ENCODE data around the gene THPO. TPM values are rescaled to one million over a fixed set of nuclear protein-coding genes. Genes with fewer than 3 reads are reported as not detected.

Gene THPO
- total and polyA plus RNA-seq, 2 donors (not counting 1 experiment from before 2014, with no cell fraction given): not detected

- Histone ChIP-seq H3K79me2 (ENCODE audit: control insufficient read depth, insufficient read depth, low read length) (no peaks in the 10 kb centered on the region), H3K27me3 (replicated peaks in 1 of 4; ENCODE audit: control extremely low read depth in 1 of 4, control insufficient read depth in 3 of 4, insufficient read depth in 4 of 4, low read length in 3 of 4) (no peaks in the 10 kb centered on the region), H3K36me3 (replicated peaks in 1 of 2; ENCODE audit: control extremely low read depth in 1 of 2, control insufficient read depth in 1 of 2, extremely low read depth in 1 of 2, insufficient read depth in 2 of 2, low read length in 1 of 2) (peaks cover 0 to 4% of the 10 kb centered on the region in 2 experiments), H3K9me3 (ENCODE audit: control extremely low read depth in 1 of 3, control insufficient read depth in 2 of 3, insufficient read depth in 1 of 3, low read length in 2 of 3) (no peaks in the 10 kb centered on the region), H3K4me3 (ENCODE audit: control extremely low read depth in 1 of 5, extremely low read depth in 1 of 5, insufficient read depth in 1 of 5, low read depth in 2 of 5, low read length in 4 of 5) (no peak overlapping the region), H2AFZ (ENCODE audit: insufficient read depth, low read depth, low read length, poor library complexity, severe bottlenecking) (no peak overlapping the region), H4K20me1 (ENCODE audit: control insufficient read depth, insufficient read depth, low read length, poor library complexity, severe bottlenecking) (no peaks in the 10 kb centered on the region), H3K4me2 (replicated peaks; ENCODE audit: low read depth, low read length, poor library complexity, severe bottlenecking) (no peak overlapping the region), H3K9ac (ENCODE audit: low read length) (no peak overlapping the region), H3K4me1 (ENCODE audit: control insufficient read depth in 2 of 2, insufficient read depth in 2 of 2, low read length in 2 of 2) (no peaks in the 10 kb centered on the region), H3K27ac (ENCODE audit: low read length in 2 of 2) (no peak overlapping the region)
- ChIA-PET CTCF (interaction anchor here (0.6 to 1.4 kb wide), 3 partner anchors 28 to 166 kb away, joined by 3 read pairs; no protein-coding TSS in a partner anchor), POLR2A (no interaction called here)
- no peak for ATAC-seq (ENCODE audit: low read depth)
- H3K9me3 Mint-ChIP-seq (ENCODE audit: insufficient read depth): no peaks in the 10 kb centered on the region
- H3K4me3 Mint-ChIP-seq: no peak overlapping the region
- H3K4me1 Mint-ChIP-seq: no peaks in the 10 kb centered on the region
- intact Hi-C loops (cut with micrococcal nuclease): no loop called here
- no peak overlapping the region for H3K27ac Mint-ChIP-seq
- no peaks in the 10 kb centered on the region for H3K27me3 Mint-ChIP-seq
- TF ChIP-seq, protein P1, sequence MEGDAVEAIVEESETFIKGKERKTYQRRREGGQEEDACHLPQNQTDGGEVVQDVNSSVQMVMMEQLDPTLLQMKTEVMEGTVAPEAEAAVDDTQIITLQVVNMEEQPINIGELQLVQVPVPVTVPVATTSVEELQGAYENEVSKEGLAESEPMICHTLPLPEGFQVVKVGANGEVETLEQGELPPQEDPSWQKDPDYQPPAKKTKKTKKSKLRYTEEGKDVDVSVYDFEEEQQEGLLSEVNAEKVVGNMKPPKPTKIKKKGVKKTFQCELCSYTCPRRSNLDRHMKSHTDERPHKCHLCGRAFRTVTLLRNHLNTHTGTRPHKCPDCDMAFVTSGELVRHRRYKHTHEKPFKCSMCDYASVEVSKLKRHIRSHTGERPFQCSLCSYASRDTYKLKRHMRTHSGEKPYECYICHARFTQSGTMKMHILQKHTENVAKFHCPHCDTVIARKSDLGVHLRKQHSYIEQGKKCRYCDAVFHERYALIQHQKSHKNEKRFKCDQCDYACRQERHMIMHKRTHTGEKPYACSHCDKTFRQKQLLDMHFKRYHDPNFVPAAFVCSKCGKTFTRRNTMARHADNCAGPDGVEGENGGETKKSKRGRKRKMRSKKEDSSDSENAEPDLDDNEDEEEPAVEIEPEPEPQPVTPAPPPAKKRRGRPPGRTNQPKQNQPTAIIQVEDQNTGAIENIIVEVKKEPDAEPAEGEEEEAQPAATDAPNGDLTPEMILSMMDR (IDR thresholded peaks at IDR 0.05): no peak
- no peak for TF ChIP-seq EZH2 (IDR thresholded peaks at IDR 0.05; ENCODE audit: borderline replicate concordance, insufficient read depth, low read depth, low read length, poor library complexity, severe bottlenecking)
- WGBS (ENCODE audit: insufficient coverage): 91% methylated on average over 10 of the region's 12 CpGs
- DNase-seq: no peak
These were observed 30.5 kb downstream of the THPO start for GRCh38 chr3:184347321-184348056.

GRCh38 chr3:184346480-184347190 lies 31.4 kb downstream of the THPO start:
- no peak overlapping the region for H3K9ac ChIP-seq (ENCODE audit: low read length)
- H3K27me3 Mint-ChIP-seq: no peaks in the 10 kb centered on the region
- no peaks in the 10 kb centered on the region for H3K79me2 ChIP-seq (ENCODE audit: control insufficient read depth, insufficient read depth, low read length)
- no peak overlapping the region for H3K4me2 ChIP-seq (replicated peaks; ENCODE audit: low read depth, low read length, poor library complexity, severe bottlenecking)
- H3K36me3 ChIP-seq (replicated peaks in 1 of 2; ENCODE audit: control extremely low read depth in 1 of 2, control insufficient read depth in 1 of 2, extremely low read depth in 1 of 2, insufficient read depth in 2 of 2, low read length in 1 of 2): peaks cover 0 to 4% of the 10 kb centered on the region in 2 experiments
- no peaks in the 10 kb centered on the region for H3K9me3 ChIP-seq (ENCODE audit: control extremely low read depth in 1 of 3, control insufficient read depth in 2 of 3, insufficient read depth in 1 of 3, low read length in 2 of 3)
- no peaks in the 10 kb centered on the region for H3K27me3 ChIP-seq (replicated peaks in 1 of 4; ENCODE audit: control extremely low read depth in 1 of 4, control insufficient read depth in 3 of 4, insufficient read depth in 4 of 4, low read length in 3 of 4)
- no peaks in the 10 kb centered on the region for H3K4me1 Mint-ChIP-seq
- no peaks in the 10 kb centered on the region for H3K4me1 ChIP-seq (ENCODE audit: control insufficient read depth in 2 of 2, insufficient read depth in 2 of 2, low read length in 2 of 2)
- ChIA-PET CTCF (no interaction called here), POLR2A (no interaction called here)
- no peak overlapping the region for H3K27ac Mint-ChIP-seq
- DNase-seq (no peak), ATAC-seq (ENCODE audit: low read depth) (no peak)
- TF ChIP-seq, protein P1 (IDR thresholded peaks at IDR 0.05): no peak
- no peak for TF ChIP-seq EZH2 (IDR thresholded peaks at IDR 0.05; ENCODE audit: borderline replicate concordance, insufficient read depth, low read depth, low read length, poor library complexity, severe bottlenecking)
- intact Hi-C loops (cut with micrococcal nuclease): no loop called here
- no peaks in the 10 kb centered on the region for H4K20me1 ChIP-seq (ENCODE audit: control insufficient read depth, insufficient read depth, low read length, poor library complexity, severe bottlenecking)
- H3K27ac ChIP-seq (ENCODE audit: low read length in 2 of 2): no peak overlapping the region
- no peaks in the 10 kb centered on the region for H3K9me3 Mint-ChIP-seq (ENCODE audit: insufficient read depth)
- no peak overlapping the region for H3K4me3 Mint-ChIP-seq
- no peak overlapping the region for H3K4me3 ChIP-seq (ENCODE audit: control extremely low read depth in 1 of 5, extremely low read depth in 1 of 5, insufficient read depth in 1 of 5, low read depth in 2 of 5, low read length in 4 of 5)
- no peak overlapping the region for H2AFZ ChIP-seq (ENCODE audit: insufficient read depth, low read depth, low read length, poor library complexity, severe bottlenecking)
- WGBS (ENCODE audit: insufficient coverage): 98% methylated on average over 18 of the region's 20 CpGs
